ENCODE measurements around the gene TLR4. TPM values are rescaled to one million over a fixed set of nuclear protein-coding genes. Genes with fewer than 3 reads are reported as not detected.

TLR4 gene
- total RNA-seq, 1 donor from 2014 or later: 9.1 TPM

DNA sequence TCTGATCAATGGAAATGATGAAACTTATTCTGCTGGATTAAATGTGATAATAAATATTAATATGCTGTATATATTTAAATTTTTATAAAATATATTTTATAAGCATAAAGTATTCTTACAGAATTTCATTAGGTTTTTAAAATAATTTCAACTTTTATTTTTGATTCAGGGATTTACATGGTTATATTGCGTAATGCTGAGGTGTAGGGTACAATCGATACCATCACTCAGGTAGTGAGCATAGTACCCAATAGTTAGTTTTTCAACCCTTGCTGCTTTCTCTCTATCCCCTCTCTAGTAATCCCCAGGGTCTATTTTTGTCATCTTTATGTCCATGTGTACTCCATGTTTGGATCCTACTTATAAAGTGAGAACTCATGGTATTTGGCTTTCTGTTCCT, 5.7 kb downstream of the TLR4 start:
- Mint-ChIP-seq H3K27me3 (ENCODE audit: low read depth, unreplicated experiment) (peaks cover 2% of the 10 kb centered on the region), H3K4me3 (ENCODE audit: unreplicated experiment) (no peak overlapping the region), H3K36me3 (ENCODE audit: low read depth, unreplicated experiment) (peaks cover 2% of the 10 kb centered on the region), H3K27ac (ENCODE audit: unreplicated experiment) (no peak overlapping the region), H3K4me1 (ENCODE audit: low read depth, unreplicated experiment) (peaks cover 2% of the 10 kb centered on the region), H3K9me3 (ENCODE audit: unreplicated experiment) (peaks cover 4% of the 10 kb centered on the region)
- no peak overlapping the region for H3K4me2 ChIP-seq (ENCODE audit: low read length)
- no peak overlapping the region for H3K9ac ChIP-seq (ENCODE audit: low read length)
- FAIRE-seq (no peak), DNase-seq (ENCODE audit: low read depth) (no peak)
- TF ChIP-seq EZH2 (IDR thresholded peaks at IDR 0.05; ENCODE audit: insufficient read depth, low read length): no peak
- TF ChIP-seq, protein P1, sequence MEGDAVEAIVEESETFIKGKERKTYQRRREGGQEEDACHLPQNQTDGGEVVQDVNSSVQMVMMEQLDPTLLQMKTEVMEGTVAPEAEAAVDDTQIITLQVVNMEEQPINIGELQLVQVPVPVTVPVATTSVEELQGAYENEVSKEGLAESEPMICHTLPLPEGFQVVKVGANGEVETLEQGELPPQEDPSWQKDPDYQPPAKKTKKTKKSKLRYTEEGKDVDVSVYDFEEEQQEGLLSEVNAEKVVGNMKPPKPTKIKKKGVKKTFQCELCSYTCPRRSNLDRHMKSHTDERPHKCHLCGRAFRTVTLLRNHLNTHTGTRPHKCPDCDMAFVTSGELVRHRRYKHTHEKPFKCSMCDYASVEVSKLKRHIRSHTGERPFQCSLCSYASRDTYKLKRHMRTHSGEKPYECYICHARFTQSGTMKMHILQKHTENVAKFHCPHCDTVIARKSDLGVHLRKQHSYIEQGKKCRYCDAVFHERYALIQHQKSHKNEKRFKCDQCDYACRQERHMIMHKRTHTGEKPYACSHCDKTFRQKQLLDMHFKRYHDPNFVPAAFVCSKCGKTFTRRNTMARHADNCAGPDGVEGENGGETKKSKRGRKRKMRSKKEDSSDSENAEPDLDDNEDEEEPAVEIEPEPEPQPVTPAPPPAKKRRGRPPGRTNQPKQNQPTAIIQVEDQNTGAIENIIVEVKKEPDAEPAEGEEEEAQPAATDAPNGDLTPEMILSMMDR (IDR thresholded peaks at IDR 0.05; ENCODE audit: insufficient read depth, low read depth, low read length): no peak
- peaks cover 5% of the 10 kb centered on the region for H3K4me1 ChIP-seq (ENCODE audit: insufficient read depth, low read length)
- H3K79me2 ChIP-seq (ENCODE audit: insufficient read depth, low read length): peaks cover 55% of the 10 kb centered on the region
- H3K36me3 ChIP-seq (ENCODE audit: insufficient read depth, low read length): peaks cover 37% of the 10 kb centered on the region
- no peaks in the 10 kb centered on the region for H3K9me3 ChIP-seq (ENCODE audit: insufficient read depth, low read depth, low read length)
- no peak overlapping the region for H3K27ac ChIP-seq (ENCODE audit: low read depth, low read length)
- no peak overlapping the region for H3K4me3 ChIP-seq (ENCODE audit: insufficient read depth, low read depth, low read length)
- no peaks in the 10 kb centered on the region for H3K27me3 ChIP-seq (ENCODE audit: insufficient read depth, low read length)
- H4K20me1 ChIP-seq (ENCODE audit: insufficient read depth, low read length): peaks cover 47% of the 10 kb centered on the region
- H2AFZ ChIP-seq (ENCODE audit: low read depth, low read length): no peak overlapping the region

DNA sequence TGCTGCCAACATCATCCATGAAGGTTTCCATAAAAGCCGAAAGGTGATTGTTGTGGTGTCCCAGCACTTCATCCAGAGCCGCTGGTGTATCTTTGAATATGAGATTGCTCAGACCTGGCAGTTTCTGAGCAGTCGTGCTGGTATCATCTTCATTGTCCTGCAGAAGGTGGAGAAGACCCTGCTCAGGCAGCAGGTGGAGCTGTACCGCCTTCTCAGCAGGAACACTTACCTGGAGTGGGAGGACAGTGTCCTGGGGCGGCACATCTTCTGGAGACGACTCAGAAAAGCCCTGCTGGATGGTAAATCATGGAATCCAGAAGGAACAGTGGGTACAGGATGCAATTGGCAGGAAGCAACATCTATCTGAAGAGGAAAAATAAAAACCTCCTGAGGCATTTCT, 10.1 kb downstream of the TLR4 start:
- H3K36me3 ChIP-seq (ENCODE audit: insufficient read depth, low read length): peaks cover 29% of the 10 kb centered on the region
- Mint-ChIP-seq H3K4me3 (ENCODE audit: unreplicated experiment) (no peak overlapping the region), H3K36me3 (ENCODE audit: low read depth, unreplicated experiment) (peaks cover 2% of the 10 kb centered on the region), H3K27me3 (ENCODE audit: low read depth, unreplicated experiment) (peaks cover 2% of the 10 kb centered on the region), H3K27ac (ENCODE audit: unreplicated experiment) (no peak overlapping the region), H3K9me3 (ENCODE audit: unreplicated experiment) (peaks cover 4% of the 10 kb centered on the region), H3K4me1 (ENCODE audit: low read depth, unreplicated experiment) (peaks cover 8% of the 10 kb centered on the region)
- no peak overlapping the region for H3K4me3 ChIP-seq (ENCODE audit: insufficient read depth, low read depth, low read length)
- H3K4me1 ChIP-seq (ENCODE audit: insufficient read depth, low read length): peaks cover 16% of the 10 kb centered on the region
- peaks cover 16% of the 10 kb centered on the region for H3K79me2 ChIP-seq (ENCODE audit: insufficient read depth, low read length)
- no peak for TF ChIP-seq EZH2 (IDR thresholded peaks at IDR 0.05; ENCODE audit: insufficient read depth, low read length)
- TF ChIP-seq, protein P1 (IDR thresholded peaks at IDR 0.05; ENCODE audit: insufficient read depth, low read depth, low read length): no peak
- FAIRE-seq: no peak
- H3K27me3 ChIP-seq (ENCODE audit: insufficient read depth, low read length): no peaks in the 10 kb centered on the region
- peaks cover 15% of the 10 kb centered on the region for H4K20me1 ChIP-seq (ENCODE audit: insufficient read depth, low read length)
- no peak overlapping the region for H3K27ac ChIP-seq (ENCODE audit: low read depth, low read length)
- H3K9ac ChIP-seq (ENCODE audit: low read length): no peak overlapping the region
- no peak overlapping the region for H2AFZ ChIP-seq (ENCODE audit: low read depth, low read length)
- no peak for DNase-seq (ENCODE audit: low read depth)
- H3K4me2 ChIP-seq (ENCODE audit: low read length): no peak overlapping the region
- H3K9me3 ChIP-seq (ENCODE audit: insufficient read depth, low read depth, low read length): no peaks in the 10 kb centered on the region

DNA sequence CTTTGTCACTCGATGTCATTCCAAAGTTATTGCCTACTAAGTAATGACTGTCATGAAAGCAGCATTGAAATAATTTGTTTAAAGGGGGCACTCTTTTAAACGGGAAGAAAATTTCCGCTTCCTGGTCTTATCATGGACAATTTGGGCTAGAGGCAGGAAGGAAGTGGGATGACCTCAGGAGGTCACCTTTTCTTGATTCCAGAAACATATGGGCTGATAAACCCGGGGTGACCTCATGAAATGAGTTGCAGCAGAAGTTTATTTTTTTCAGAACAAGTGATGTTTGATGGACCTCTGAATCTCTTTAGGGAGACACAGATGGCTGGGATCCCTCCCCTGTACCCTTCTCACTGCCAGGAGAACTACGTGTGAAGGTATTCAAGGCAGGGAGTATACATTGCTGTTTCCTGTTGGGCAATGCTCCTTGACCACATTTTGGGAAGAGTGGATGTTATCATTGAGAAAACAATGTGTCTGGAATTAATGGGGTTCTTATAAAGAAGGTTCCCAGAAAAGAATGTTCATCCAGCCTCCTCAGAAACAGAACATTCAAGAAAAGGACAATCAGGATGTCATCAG, 11.3 kb downstream of the TLR4 start:
- no peak for DNase-seq (ENCODE audit: low read depth)
- Mint-ChIP-seq H3K36me3 (ENCODE audit: low read depth, unreplicated experiment) (peaks cover 2% of the 10 kb centered on the region), H3K4me3 (ENCODE audit: unreplicated experiment) (no peak overlapping the region), H3K27ac (ENCODE audit: unreplicated experiment) (no peak overlapping the region), H3K4me1 (ENCODE audit: low read depth, unreplicated experiment) (peaks cover 8% of the 10 kb centered on the region), H3K9me3 (ENCODE audit: unreplicated experiment) (peaks cover 4% of the 10 kb centered on the region), H3K27me3 (ENCODE audit: low read depth, unreplicated experiment) (peaks cover 2% of the 10 kb centered on the region)
- FAIRE-seq: no peak
- Histone ChIP-seq H3K9me3 (ENCODE audit: insufficient read depth, low read depth, low read length) (no peaks in the 10 kb centered on the region), H2AFZ (ENCODE audit: low read depth, low read length) (no peak overlapping the region), H3K79me2 (ENCODE audit: insufficient read depth, low read length) (peaks cover 8% of the 10 kb centered on the region), H3K27ac (ENCODE audit: low read depth, low read length) (no peak overlapping the region), H3K4me1 (ENCODE audit: insufficient read depth, low read length) (peaks cover 26% of the 10 kb centered on the region), H3K4me3 (ENCODE audit: insufficient read depth, low read depth, low read length) (no peak overlapping the region), H3K9ac (ENCODE audit: low read length) (no peak overlapping the region), H3K27me3 (ENCODE audit: insufficient read depth, low read length) (no peaks in the 10 kb centered on the region), H3K36me3 (ENCODE audit: insufficient read depth, low read length) (peaks cover 28% of the 10 kb centered on the region), H3K4me2 (ENCODE audit: low read length) (no peak overlapping the region), H4K20me1 (ENCODE audit: insufficient read depth, low read length) (peaks cover 15% of the 10 kb centered on the region)
- TF ChIP-seq EZH2 (IDR thresholded peaks at IDR 0.05; ENCODE audit: insufficient read depth, low read length): no peak
- TF ChIP-seq, protein P1 (IDR thresholded peaks at IDR 0.05; ENCODE audit: insufficient read depth, low read depth, low read length): no peak
